DND-41 (cell line): ENCODE results near the gene LIX1L.

Source experiments
- EZH2 ChIP-seq: IDR thresholded peaks from 3 replicates; pipeline ENCODE4 v1.6.1; 2012; ENCODE audit warnings: borderline replicate concordance, low read depth, mild to moderate bottlenecking, moderate library complexity, low read length, inconsistent platforms; ENCODE audit not compliant: severe bottlenecking
- TF ChIP-seq, protein P1 (sequence below): IDR thresholded peaks from 2 replicates; pipeline ENCODE4 v1.5.1; 2012; ENCODE audit warnings: borderline replicate concordance, low read length, moderate library complexity, mild to moderate bottlenecking; ENCODE audit not compliant: poor library complexity, severe bottlenecking; ENCODE audit errors: extremely low read depth

GRCh38 chr1:145964328-145965118 lies 6.7 kb upstream of the LIX1L start, which contains the start of the genes ANKRD34A and POLR3GL:
- TF ChIP-seq, protein P1, sequence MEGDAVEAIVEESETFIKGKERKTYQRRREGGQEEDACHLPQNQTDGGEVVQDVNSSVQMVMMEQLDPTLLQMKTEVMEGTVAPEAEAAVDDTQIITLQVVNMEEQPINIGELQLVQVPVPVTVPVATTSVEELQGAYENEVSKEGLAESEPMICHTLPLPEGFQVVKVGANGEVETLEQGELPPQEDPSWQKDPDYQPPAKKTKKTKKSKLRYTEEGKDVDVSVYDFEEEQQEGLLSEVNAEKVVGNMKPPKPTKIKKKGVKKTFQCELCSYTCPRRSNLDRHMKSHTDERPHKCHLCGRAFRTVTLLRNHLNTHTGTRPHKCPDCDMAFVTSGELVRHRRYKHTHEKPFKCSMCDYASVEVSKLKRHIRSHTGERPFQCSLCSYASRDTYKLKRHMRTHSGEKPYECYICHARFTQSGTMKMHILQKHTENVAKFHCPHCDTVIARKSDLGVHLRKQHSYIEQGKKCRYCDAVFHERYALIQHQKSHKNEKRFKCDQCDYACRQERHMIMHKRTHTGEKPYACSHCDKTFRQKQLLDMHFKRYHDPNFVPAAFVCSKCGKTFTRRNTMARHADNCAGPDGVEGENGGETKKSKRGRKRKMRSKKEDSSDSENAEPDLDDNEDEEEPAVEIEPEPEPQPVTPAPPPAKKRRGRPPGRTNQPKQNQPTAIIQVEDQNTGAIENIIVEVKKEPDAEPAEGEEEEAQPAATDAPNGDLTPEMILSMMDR: no peak
- TF ChIP-seq EZH2: no peak
